K562 (cell line): ENCODE data around the gene NPAS2. TPM values are rescaled to one million over a fixed set of nuclear protein-coding genes. Genes with fewer than 3 reads are reported as not detected.

Experiments used
- ATAC-seq: fragments of 200-7000 bp; cut with Tn5 transposase; 3 replicates; pipeline ENCODE4 v1.9.1; 2020; ENCODE audit warnings: moderate library complexity
- BruUV-seq: library from RNA; stranded (reverse); fragments of 400-500 nt; replicated peaks from 2 replicates; lab custom pipeline; 2021; lab: Mats Ljungman, UMichigan
- CTCF ChIA-PET: fragments of 300-600 bp; formaldehyde crosslinking; extraction: SDS; loops from one replicate; lab custom pipeline; 2021; ENCODE audit warnings: low intra/inter-chr PET ratio; lab: Yijun Ruan, JAX
- POLR2A ChIA-PET: fragments of 300-600, 350-650 bp; sonication (Branson Sonifier 250); formaldehyde crosslinking; extraction: SDS; loops from one replicate; lab custom pipeline; 2021; ENCODE audit warnings: antibody characterized with exemption, inconsistent platforms; lab: Yijun Ruan, JAX
- DNase-seq, 4 experiments: peaks; one replicate each; pipeline versions ENCODE4 v3.0.0 to v3.0.0-alpha.2; 2011 to 2018; ENCODE audit warnings: low spot score in 3 of 4, mixed read lengths in 3 of 4; ENCODE audit errors: extremely low read depth in 1 of 4
- FAIRE-seq: peaks from 2 replicates; lab custom pipeline; 2011; peaks lifted over from hg19 to GRCh38; lab: Jason Lieb, UNC
- H2AFZ ChIP-seq: 2 replicates; pipeline ENCODE4 v1.6.0; 2011; ENCODE audit warnings: low read depth, low read length, control low read depth, inconsistent platforms
- H3K27ac ChIP-seq: fragments of 200-600 bp; 3 replicates; pipeline ENCODE4 v1.8.0; 2011; ENCODE audit warnings: low read depth, mild to moderate bottlenecking, control low read depth, inconsistent platforms, low read length, moderate library complexity, mixed read lengths; ENCODE audit errors: extremely low read depth
- H3K27me3 ChIP-seq, 2 experiments: fragments of 300-600 bp in 1 of 2; 2 replicates in 1 of 2; 3 replicates in 1 of 2; pipeline versions ENCODE4 v1.6.0 to v1.8.0; 2011; ENCODE audit warnings: inconsistent platforms in 2 of 2, low read length in 2 of 2, mild to moderate bottlenecking in 1 of 2, mixed read lengths in 1 of 2, moderate library complexity in 1 of 2; ENCODE audit not compliant: control insufficient read depth in 2 of 2, insufficient read depth in 2 of 2
- H3K36me3 ChIP-seq: fragments of 300-600 bp; 3 replicates; pipeline ENCODE4 v1.8.0; 2011; ENCODE audit warnings: mild to moderate bottlenecking, low read length, inconsistent platforms; ENCODE audit not compliant: control insufficient read depth, insufficient read depth
- H3K4me1 ChIP-seq, 2 experiments: fragments of 200-600 bp in 1 of 2; replicated peaks in 1 of 2; 2 replicates in 1 of 2; 3 replicates in 1 of 2; pipeline versions ENCODE4 v1.5.1 to v1.8.0; 2011; ENCODE audit warnings: inconsistent platforms in 2 of 2, low read length in 2 of 2, mild to moderate bottlenecking in 1 of 2, mixed read lengths in 1 of 2, moderate library complexity in 1 of 2; ENCODE audit not compliant: control insufficient read depth in 2 of 2, insufficient read depth in 2 of 2
- H3K4me2 ChIP-seq: 2 replicates; pipeline ENCODE4 v1.6.1; 2011; ENCODE audit warnings: low read length, control low read depth, inconsistent platforms, mixed read lengths; ENCODE audit not compliant: insufficient read depth
- H3K4me3 ChIP-seq: fragments of 200-600 bp; sonication (generic), shearing (Covaris generic); 2 replicates; pipeline ENCODE4 v1.5.1; 2016; ENCODE audit warnings: control low read depth, inconsistent platforms
- H3K79me2 ChIP-seq: fragments of 200-600 bp; 3 replicates; pipeline ENCODE4 v1.8.0; 2011; ENCODE audit warnings: low read length, inconsistent platforms; ENCODE audit not compliant: control insufficient read depth, insufficient read depth
- H3K9ac ChIP-seq, 2 experiments: 2 replicates each; pipeline versions ENCODE4 v1.6.0 to v1.6.1; 2011; ENCODE audit warnings: low read depth in 2 of 2, low read length in 2 of 2, control low read depth in 1 of 2, inconsistent platforms in 1 of 2, mild to moderate bottlenecking in 1 of 2, mixed read lengths in 1 of 2; ENCODE audit not compliant: insufficient read depth in 1 of 2
- H3K9me1 ChIP-seq: one replicate; pipeline ENCODE4 v1.6.0; 2011; ENCODE audit warnings: inconsistent platforms, mild to moderate bottlenecking, low read length, moderate library complexity; ENCODE audit not compliant: control insufficient read depth, insufficient read depth
- H3K9me3 ChIP-seq: replicated peaks from 2 replicates; pipeline ENCODE4 v1.5.1; 2011; ENCODE audit warnings: low read depth, low read length, inconsistent platforms; ENCODE audit not compliant: control insufficient read depth, insufficient read depth
- H4K20me1 ChIP-seq: replicated peaks from 2 replicates; pipeline ENCODE4 v1.6.1; 2011; ENCODE audit warnings: low read length, inconsistent platforms, mixed read lengths; ENCODE audit not compliant: control insufficient read depth, insufficient read depth
- CBFA2T3 ChIP-seq: fragments of 450-650 bp; IDR thresholded peaks from 2 replicates; pipeline ENCODE4 v1.6.1; 2017
- CTCF ChIP-seq, 3 experiments: IDR thresholded peaks in 2 of 3; conservative IDR thresholded peaks in 1 of 3; 2 replicates each; pipeline ENCODE4 v1.5.1; 2011 to 2012; ENCODE audit warnings: low read length in 3 of 3, mild to moderate bottlenecking in 3 of 3, control low read depth in 2 of 3, improper control_type of control experiment in 1 of 3, inconsistent platforms in 1 of 3, low read depth in 1 of 3, mixed read lengths in 1 of 3, moderate library complexity in 1 of 3; ENCODE audit not compliant: insufficient read depth in 2 of 3
- CUX1 ChIP-seq: fragments of 200-800 bp; sonication (Bioruptor generic); IDR thresholded peaks from 2 replicates; pipeline ENCODE4 v1.6.1; 2016; ENCODE audit warnings: missing genetic modification characterization, missing compliant biosample characterization
- PATZ1 ChIP-seq: fragments of 250-450 bp; sonication (Bioruptor Pico); IDR thresholded peaks from 2 replicates; pipeline ENCODE4 v1.5.0; 2020; ENCODE audit warnings: mild to moderate bottlenecking, borderline replicate concordance
- ZHX1 ChIP-seq: fragments of 150-350 bp; conservative IDR thresholded peaks from 2 replicates; pipeline ENCODE4 v1.6.1; 2014; ENCODE audit warnings: low read length
- WGBS: fragments of 100-300 bp; shearing (Covaris generic); methylation state at CpG from one replicate; pipeline ENCODE4 v1.1.6; 2016; ENCODE audit warnings: low coverage, mixed read lengths; ENCODE audit not compliant: insufficient coverage; ENCODE audit errors: missing lambda C conversion rate; 5-methylcytosine and 5-hydroxymethylcytosine counted together
- in situ Hi-C: fragments of 300-500 bp; cut with MboI; formaldehyde crosslinking; loops from 4 replicates; pipeline ENCODE4 v1.15.0; 2018; ENCODE audit warnings: inconsistent platforms, mixed read lengths
- intact Hi-C: fragments of 100-400 bp; cut with micrococcal nuclease; formaldehyde crosslinking; loops from 2 replicates; pipeline ENCODE4 v1.14.2; 2022
- polyA plus RNA-seq, 8 experiments: library from polyadenylated mRNA; depleted of rRNA in 4 of 8; stranded (reverse) in 5 of 8; unstranded in 3 of 8; fragments of >200 nt; fragmentation: Nextera tagmentation in 2 of 8; fragmentation: Illumina TruSeq in 1 of 8; extraction: Ambion mirVana in 2 of 8; extraction: Trizol in 1 of 8; gene quantifications; 2 replicates each; pipeline versions ENCODE4 v1.2.1 to v1.2.3, GENCODE V29; 2011 to 2014; ENCODE audit warnings: inconsistent platforms in 1 of 8, missing spikeins in 1 of 8
- total RNA-seq, 7 experiments: library from RNA; depleted of rRNA in 6 of 7; stranded (reverse); fragments of >200 nt in 6 of 7; fragmentation: Illumina TruSeq in 2 of 7; extraction: Trizol in 2 of 7; gene quantifications; 2 replicates each; pipeline versions ENCODE4 v1.2.1 to v1.2.3, GENCODE V29; 2011 to 2021; ENCODE audit warnings: low replicate concordance in 1 of 7

NPAS2 gene
- total and polyA plus RNA-seq, 9 of the 15 experiments (the other 6 are each of a cell fraction or from before 2014, with no cell fraction given): 0.06 to 0.29 (median 0.07) TPM; not detected in 5

- POLR2A ChIA-PET: no interaction called here
- no peaks in the 10 kb centered on the region for H3K36me3 ChIP-seq
These were observed 151.3 kb downstream of the NPAS2 start for GRCh38 chr2:100971221-100971620.

More at GRCh38 chr2:100971221-100971620, 151.3 kb downstream of the NPAS2 start:
- in situ Hi-C loops (no loop called here), intact Hi-C loops (no loop called here)
- no peaks in the 10 kb centered on the region for H3K9me3 ChIP-seq
- H4K20me1 ChIP-seq: peaks cover 4% of the 10 kb centered on the region; the same call in 1 of the 2 replicates
- no peak overlapping the region for H3K4me2 ChIP-seq
- no peak overlapping the region for H2AFZ ChIP-seq
- FAIRE-seq: no peak
- H3K9me1 ChIP-seq: peaks cover 5% of the 10 kb centered on the region
- peaks cover 66 to 82% of the 10 kb centered on the region in 2 experiments for H3K27me3 ChIP-seq
- no peaks in the 10 kb centered on the region for H3K79me2 ChIP-seq
- ATAC-seq: no peak
- DNase-seq: no peak
- BruUV-seq: no TSS peak
- TF ChIP-seq CUX1 (CRISPR knock-in tag): no peak
- no peak for TF ChIP-seq CBFA2T3
- TF ChIP-seq PATZ1 (CRISPR knock-in tag): no peak
- TF ChIP-seq ZHX1: no peak
- no peak for TF ChIP-seq CTCF (IDR thresholded peaks at IDR 0.05 in 2 of 3, conservative IDR thresholded peaks at IDR 0.05 in 1 of 3; ENCODE audit: insufficient read depth in 2 of 3, low read depth in 1 of 3, low read length in 3 of 3)
- CTCF ChIA-PET: no interaction called here
- peaks cover 0 to 3% of the 10 kb centered on the region in 2 experiments; a peak in 1 of 5 replicates for H3K4me1 ChIP-seq
- H3K9ac ChIP-seq: no peak overlapping the region
- WGBS: 8% methylated on average over 9 of the region's 9 CpGs
- no peak overlapping the region for H3K4me3 ChIP-seq
- no peak overlapping the region for H3K27ac ChIP-seq
